Mesenchymal stem cell (in vitro differentiated cells and primary cell): ENCODE measurements around the gene GRIK2.

Experiments
- DNase-seq: peaks from one replicate; pipeline ENCODE4 v3.0.0-alpha.2; 2013
- H2AFZ ChIP-seq: one replicate; pipeline ENCODE4 v1.6.1; 2013; ENCODE audit warnings: low read depth, mild to moderate bottlenecking, control low read depth, inconsistent platforms, low read length, moderate library complexity
- H2AK5ac ChIP-seq: 2 replicates; pipeline ENCODE4 v1.6.1; 2013; ENCODE audit warnings: low read length, moderate library complexity, mild to moderate bottlenecking, inconsistent platforms; ENCODE audit not compliant: severe bottlenecking
- H2BK120ac ChIP-seq: one replicate; pipeline ENCODE4 v1.6.1; 2013; ENCODE audit warnings: low read depth, mild to moderate bottlenecking, inconsistent platforms, low read length, moderate library complexity
- H2BK12ac ChIP-seq, 2 experiments: one replicate each; pipeline ENCODE4 v1.6.1; 2013; ENCODE audit warnings: inconsistent platforms in 2 of 2, low read length in 2 of 2, mild to moderate bottlenecking in 2 of 2, moderate library complexity in 2 of 2, control low read depth in 1 of 2
- H2BK15ac ChIP-seq: one replicate; pipeline ENCODE4 v1.6.1; 2013; ENCODE audit warnings: mild to moderate bottlenecking, low read depth, inconsistent platforms; ENCODE audit not compliant: poor library complexity, severe bottlenecking
- H2BK5ac ChIP-seq: 2 replicates; pipeline ENCODE4 v1.6.1; 2013; ENCODE audit warnings: low read depth, mild to moderate bottlenecking, low read length, control low read depth, inconsistent platforms; ENCODE audit not compliant: poor library complexity, severe bottlenecking
- H3K14ac ChIP-seq, 2 experiments: one replicate each; pipeline ENCODE4 v1.6.1; 2013; ENCODE audit warnings: inconsistent platforms in 2 of 2, low read length in 2 of 2, control low read depth in 1 of 2, mild to moderate bottlenecking in 1 of 2, moderate library complexity in 1 of 2
- H3K18ac ChIP-seq, 2 experiments: one replicate each; pipeline ENCODE4 v1.6.1; 2013; ENCODE audit warnings: inconsistent platforms in 2 of 2, low read length in 2 of 2, control low read depth in 1 of 2, low read depth in 1 of 2, mild to moderate bottlenecking in 1 of 2
- H3K23ac ChIP-seq, 2 experiments: one replicate each; pipeline ENCODE4 v1.6.1; 2013; ENCODE audit warnings: inconsistent platforms in 2 of 2, low read length in 2 of 2, mild to moderate bottlenecking in 2 of 2, moderate library complexity in 2 of 2, control low read depth in 1 of 2
- H3K27ac ChIP-seq: 2 replicates; pipeline ENCODE4 v1.5.1; 2013; ENCODE audit warnings: mild to moderate bottlenecking, moderate library complexity, low read length, control low read depth, inconsistent platforms; ENCODE audit not compliant: poor library complexity, severe bottlenecking
- H3K27me3 ChIP-seq, 2 experiments: 2 replicates each; pipeline versions ENCODE4 v1.6.1 to v1.7.0; 2013; ENCODE audit warnings: low read length in 2 of 2, mild to moderate bottlenecking in 2 of 2, moderate library complexity in 2 of 2, control low read depth in 1 of 2, inconsistent platforms in 1 of 2; ENCODE audit not compliant: control insufficient read depth in 1 of 2, insufficient read depth in 1 of 2
- H3K36me3 ChIP-seq, 2 experiments: 2 replicates each; pipeline versions ENCODE4 v1.6.1 to v1.7.0; 2013; ENCODE audit warnings: low read length in 2 of 2, control low read depth in 1 of 2, inconsistent platforms in 1 of 2, low read depth in 1 of 2, mild to moderate bottlenecking in 1 of 2; ENCODE audit not compliant: insufficient read depth in 2 of 2, control insufficient read depth in 1 of 2
- H3K4ac ChIP-seq, 2 experiments: one replicate each; pipeline ENCODE4 v1.6.1; 2013; ENCODE audit warnings: inconsistent platforms in 2 of 2, low read length in 2 of 2, mild to moderate bottlenecking in 2 of 2, moderate library complexity in 2 of 2, control low read depth in 1 of 2, low read depth in 1 of 2
- H3K4me1 ChIP-seq: 2 replicates; pipeline ENCODE4 v1.6.1; 2013; ENCODE audit warnings: low read depth, low read length, control low read depth; ENCODE audit not compliant: control insufficient read depth, insufficient read depth
- H3K4me2 ChIP-seq: 2 replicates; pipeline ENCODE4 v1.6.1; 2013; ENCODE audit warnings: low read length, mild to moderate bottlenecking, inconsistent platforms; ENCODE audit not compliant: poor library complexity, severe bottlenecking
- H3K4me3 ChIP-seq, 2 experiments: 2 replicates each; pipeline versions ENCODE4 v1.5.1 to v1.7.0; 2013; ENCODE audit warnings: low read length in 2 of 2, mild to moderate bottlenecking in 2 of 2, control low read depth in 1 of 2, low read depth in 1 of 2; ENCODE audit not compliant: insufficient read depth in 1 of 2
- H3K79me1 ChIP-seq: replicated peaks from 2 replicates; pipeline ENCODE4 v1.6.1; 2013; ENCODE audit warnings: mild to moderate bottlenecking, control low read depth, low read length, inconsistent platforms; ENCODE audit not compliant: poor library complexity, severe bottlenecking
- H3K9ac ChIP-seq: 2 replicates; pipeline ENCODE4 v1.7.0; 2013; ENCODE audit warnings: mild to moderate bottlenecking, low read length, moderate library complexity
- H3K9me3 ChIP-seq: 2 replicates; pipeline ENCODE4 v1.7.0; 2013; ENCODE audit warnings: mild to moderate bottlenecking, low read length; ENCODE audit not compliant: control insufficient read depth
- H4K8ac ChIP-seq: one replicate; pipeline ENCODE4 v1.6.1; 2013; ENCODE audit warnings: inconsistent platforms, mild to moderate bottlenecking, low read length, moderate library complexity
- H4K91ac ChIP-seq: one replicate; pipeline ENCODE4 v1.6.1; 2013; ENCODE audit warnings: mild to moderate bottlenecking, low read length, inconsistent platforms
- WGBS: methylation state at CpG from one replicate; pipeline ENCODE4 v1.1.7; 2013; ENCODE audit warnings: mixed read lengths; 5-methylcytosine and 5-hydroxymethylcytosine counted together

The GRIK2 gene

GRCh38 chr6:101605874-101606273 is 212.4 kb downstream of the GRIK2 start:
- no peaks in the 10 kb centered on the region for H3K27me3 ChIP-seq
- no peak overlapping the region for H3K14ac ChIP-seq
- H2BK5ac ChIP-seq = no peak overlapping the region
- H3K4me2 ChIP-seq = no peak overlapping the region
- no peak overlapping the region for H3K4me3 ChIP-seq
- no peaks in the 10 kb centered on the region for H3K9me3 ChIP-seq
- H2AK5ac ChIP-seq = no peak overlapping the region
- no peak overlapping the region for H4K91ac ChIP-seq
- peaks cover 1% of the 10 kb centered on the region for H3K4me1 ChIP-seq
- no peak overlapping the region for H3K4ac ChIP-seq
- no peak for DNase-seq
- no peaks in the 10 kb centered on the region for H3K36me3 ChIP-seq
- no peak overlapping the region for H4K8ac ChIP-seq
- no peaks in the 10 kb centered on the region for H3K79me1 ChIP-seq
- H3K9ac ChIP-seq = no peak overlapping the region
- no peak overlapping the region for H2BK15ac ChIP-seq
- no peak overlapping the region for H2BK120ac ChIP-seq
- H2BK12ac ChIP-seq = no peak overlapping the region
- no peak overlapping the region for H2AFZ ChIP-seq
- no peak overlapping the region for H3K27ac ChIP-seq
- no peak overlapping the region for H3K18ac ChIP-seq
- no peak overlapping the region for H3K23ac ChIP-seq

- no peak overlapping the region for H2BK120ac ChIP-seq
- no peak overlapping the region for H3K23ac ChIP-seq
- H3K9me3 ChIP-seq = no peaks in the 10 kb centered on the region
- H3K9ac ChIP-seq = no peak overlapping the region
- no peak overlapping the region for H2AK5ac ChIP-seq
- peaks cover 1% of the 10 kb centered on the region for H3K4me1 ChIP-seq
- H4K8ac ChIP-seq = no peak overlapping the region
- H3K4ac ChIP-seq = no peak overlapping the region
- H3K27me3 ChIP-seq = no peaks in the 10 kb centered on the region
- H3K79me1 ChIP-seq = no peaks in the 10 kb centered on the region
- no peak overlapping the region for H3K27ac ChIP-seq
- no peak overlapping the region for H3K4me2 ChIP-seq
- no peak for DNase-seq
- no peaks in the 10 kb centered on the region for H3K36me3 ChIP-seq
- no peak overlapping the region for H3K4me3 ChIP-seq
- H2BK12ac ChIP-seq = no peak overlapping the region
- H2BK15ac ChIP-seq = no peak overlapping the region
- no peak overlapping the region for H4K91ac ChIP-seq
- H2BK5ac ChIP-seq = no peak overlapping the region
- 88% methylated on average over 2 of the region's 4 CpGs for WGBS
- no peak overlapping the region for H3K18ac ChIP-seq
- no peak overlapping the region for H2AFZ ChIP-seq
- H3K14ac ChIP-seq = no peak overlapping the region
Observed at GRCh38 chr6:101607111-101607690, 213.7 kb downstream of the GRIK2 start.

- DNase-seq = no peak
- Histone ChIP-seq H3K4me1 (peaks cover 1% of the 10 kb centered on the region), H2BK15ac (no peak overlapping the region), H3K23ac (no peak overlapping the region), H3K18ac (no peak overlapping the region), H3K9ac (no peak overlapping the region), H3K4me3 (no peak overlapping the region), H2BK5ac (no peak overlapping the region), H2AFZ (no peak overlapping the region), H3K4ac (no peak overlapping the region), H2BK12ac (no peak overlapping the region), H3K27ac (no peak overlapping the region), H3K9me3 (no peaks in the 10 kb centered on the region), H3K4me2 (no peak overlapping the region), H2AK5ac (no peak overlapping the region), H3K14ac (no peak overlapping the region), H3K79me1 (no peaks in the 10 kb centered on the region), H2BK120ac (no peak overlapping the region), H3K27me3 (no peaks in the 10 kb centered on the region), H3K36me3 (no peaks in the 10 kb centered on the region), H4K8ac (no peak overlapping the region), H4K91ac (no peak overlapping the region)
Observed at GRCh38 chr6:101608703-101609102, 215.2 kb downstream of the GRIK2 start.

- Histone ChIP-seq H3K18ac (no peak overlapping the region), H3K4me1 (no peaks in the 10 kb centered on the region), H4K8ac (no peak overlapping the region), H2AFZ (no peak overlapping the region), H2AK5ac (no peak overlapping the region), H2BK120ac (no peak overlapping the region), H3K4me2 (no peak overlapping the region), H4K91ac (no peak overlapping the region), H3K4me3 (no peak overlapping the region), H3K14ac (no peak overlapping the region), H3K4ac (no peak overlapping the region), H2BK15ac (no peak overlapping the region), H3K27me3 (no peaks in the 10 kb centered on the region), H3K36me3 (no peaks in the 10 kb centered on the region), H3K79me1 (no peaks in the 10 kb centered on the region), H2BK5ac (no peak overlapping the region), H3K9me3 (no peaks in the 10 kb centered on the region), H3K27ac (no peak overlapping the region), H2BK12ac (no peak overlapping the region), H3K23ac (no peak overlapping the region), H3K9ac (no peak overlapping the region)
- WGBS = 72% methylated on average over 2 of the region's 2 CpGs
- DNase-seq = no peak
Observed at GRCh38 chr6:101613556-101613955, 220.0 kb downstream of the GRIK2 start.
